WI38 (cell line): ENCODE results near the gene RALGAPA2.
A peak's percentile ranks its signal among the peaks of the same experiment; 100 is the strongest.

ENCODE experiments used
- H3K4me3 ChIP-seq: 2 replicates; pipeline ENCODE4 v1.5.1; 2011; ENCODE audit warnings: low read depth, mild to moderate bottlenecking, control low read depth, low read length
- TF ChIP-seq, protein P1 (sequence below): IDR thresholded peaks from 2 replicates; pipeline ENCODE4 v1.5.1; 2012; ENCODE audit warnings: low read depth, mild to moderate bottlenecking, control low read depth, low read length

Gene RALGAPA2

GRCh38 chr20:20473657-20474056, 238.8 kb downstream of the RALGAPA2 start:
- TF ChIP-seq, protein P1, sequence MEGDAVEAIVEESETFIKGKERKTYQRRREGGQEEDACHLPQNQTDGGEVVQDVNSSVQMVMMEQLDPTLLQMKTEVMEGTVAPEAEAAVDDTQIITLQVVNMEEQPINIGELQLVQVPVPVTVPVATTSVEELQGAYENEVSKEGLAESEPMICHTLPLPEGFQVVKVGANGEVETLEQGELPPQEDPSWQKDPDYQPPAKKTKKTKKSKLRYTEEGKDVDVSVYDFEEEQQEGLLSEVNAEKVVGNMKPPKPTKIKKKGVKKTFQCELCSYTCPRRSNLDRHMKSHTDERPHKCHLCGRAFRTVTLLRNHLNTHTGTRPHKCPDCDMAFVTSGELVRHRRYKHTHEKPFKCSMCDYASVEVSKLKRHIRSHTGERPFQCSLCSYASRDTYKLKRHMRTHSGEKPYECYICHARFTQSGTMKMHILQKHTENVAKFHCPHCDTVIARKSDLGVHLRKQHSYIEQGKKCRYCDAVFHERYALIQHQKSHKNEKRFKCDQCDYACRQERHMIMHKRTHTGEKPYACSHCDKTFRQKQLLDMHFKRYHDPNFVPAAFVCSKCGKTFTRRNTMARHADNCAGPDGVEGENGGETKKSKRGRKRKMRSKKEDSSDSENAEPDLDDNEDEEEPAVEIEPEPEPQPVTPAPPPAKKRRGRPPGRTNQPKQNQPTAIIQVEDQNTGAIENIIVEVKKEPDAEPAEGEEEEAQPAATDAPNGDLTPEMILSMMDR: no peak
- H3K4me3 ChIP-seq: no peak overlapping the region

DNA sequence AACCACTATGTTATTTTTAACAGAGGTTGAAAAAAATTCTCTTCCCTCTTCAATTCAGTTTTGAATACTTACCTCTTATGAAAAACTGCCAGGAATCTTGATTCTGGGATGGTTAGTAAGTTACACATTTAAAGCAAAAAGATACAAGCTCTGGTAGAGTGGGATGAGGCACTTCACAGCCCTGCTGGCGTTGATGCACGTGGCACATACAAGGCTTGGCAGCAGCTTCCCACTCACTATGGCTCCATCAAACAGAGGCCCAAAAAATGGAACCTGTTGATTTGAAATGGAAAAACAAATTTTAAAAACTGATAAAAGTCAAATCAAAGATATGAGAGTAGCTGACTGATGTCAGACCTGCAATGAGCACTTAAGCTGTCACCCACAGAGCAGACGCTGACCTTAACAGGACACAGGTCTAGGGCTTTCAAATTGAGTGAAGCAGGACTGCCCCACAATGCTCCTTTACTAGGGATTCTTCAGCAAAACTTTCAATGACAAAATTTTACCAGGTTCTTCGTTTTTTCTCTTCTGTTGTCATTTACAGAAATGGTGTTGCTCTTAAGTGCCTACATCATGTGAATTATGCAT, 239.7 kb downstream of the RALGAPA2 start:
- TF ChIP-seq, protein P1: no peak
- no peak overlapping the region for H3K4me3 ChIP-seq

GRCh38 chr20:20466341-20466879, 246.0 kb downstream of the RALGAPA2 start:
- no peak overlapping the region for H3K4me3 ChIP-seq
- TF ChIP-seq, protein P1: no peak

- no peak overlapping the region for H3K4me3 ChIP-seq
- TF ChIP-seq, protein P1: peak; percentile 43
These were observed 247.2 kb downstream of the RALGAPA2 start for GRCh38 chr20:20465252-20465651.

DNA sequence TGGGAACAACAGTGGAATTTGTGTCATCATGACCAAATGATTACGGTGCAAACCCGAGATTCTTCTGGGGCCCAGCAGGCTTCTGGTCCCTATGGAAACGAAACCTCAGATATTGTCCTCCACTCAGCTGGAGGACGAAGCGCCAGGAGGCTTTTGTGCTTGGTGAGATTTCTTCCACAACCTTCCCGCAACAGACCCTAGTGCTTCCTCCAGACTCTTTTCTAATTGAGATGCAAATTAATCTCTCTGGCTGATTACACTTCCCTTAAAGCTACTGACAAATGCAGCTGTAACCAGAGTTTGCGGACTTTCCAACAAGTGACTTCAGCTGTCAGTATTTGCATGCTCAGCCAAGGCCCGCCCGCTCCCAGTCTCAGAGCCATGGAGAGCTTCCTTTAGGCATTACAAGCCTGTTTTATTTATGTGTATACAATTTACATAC, 248.5 kb downstream of the RALGAPA2 start:
- no peak overlapping the region for H3K4me3 ChIP-seq
- TF ChIP-seq, protein P1: no peak

- TF ChIP-seq, protein P1: no peak
- H3K4me3 ChIP-seq: no peak overlapping the region
These were observed 250.3 kb downstream of the RALGAPA2 start for GRCh38 chr20:20462185-20462584.

DNA sequence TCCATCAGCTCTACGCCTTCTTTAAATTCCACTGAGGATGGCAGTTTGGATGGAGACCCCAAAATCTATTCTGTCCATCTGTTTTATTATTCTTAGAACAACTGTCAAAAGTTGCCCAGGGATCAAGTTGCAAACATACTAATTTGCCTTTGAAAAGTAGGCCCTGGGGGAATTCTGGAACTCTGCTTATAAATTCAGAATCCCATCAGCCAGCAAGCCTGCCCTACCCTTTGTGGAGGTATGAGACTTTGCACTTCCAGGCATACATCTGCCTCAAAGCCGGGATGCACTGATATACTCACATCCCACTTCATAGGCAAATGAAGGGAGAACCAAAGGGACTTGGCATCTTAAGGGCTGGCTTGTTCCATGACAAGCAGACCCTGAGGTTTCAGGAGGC, 250.9 kb downstream of the RALGAPA2 start:
- TF ChIP-seq, protein P1: no peak
- no peak overlapping the region for H3K4me3 ChIP-seq
